Esophagus muscularis mucosa (tissue), 4 donors: ENCODE measurements around the gene THSD7A. TPM values are rescaled to one million over a fixed set of nuclear protein-coding genes. Genes with fewer than 3 reads are reported as not detected.
A peak's percentile ranks its signal among the peaks of the same experiment; 100 is the strongest.
"Not testable (repeated sequence)": the region's sequence is repeated elsewhere in the genome, so short reads cannot be mapped to it uniquely, and the experiment has no call there.

Source experiments
- DNase-seq: peaks from one replicate; pipeline ENCODE4 v3.0.0-alpha.2; 2017; ENCODE audit errors: extremely low spot score
- H3K27ac ChIP-seq, 4 donors: fragments of 200-600 bp; sonication (generic); replicated peaks in 1 of 4; 1 replicate in 3 of 4; 2 replicates in 1 of 4; pipeline ENCODE4 v1.5.1; 2016 to 2019; ENCODE audit warnings: mild to moderate bottlenecking in 1 of 4
- H3K27me3 ChIP-seq, 4 donors: fragments of 200-600 bp; sonication (generic); one replicate each; pipeline versions ENCODE4 v1.5.1 to v1.6.0; 2016 to 2019
- H3K36me3 ChIP-seq, 4 donors: fragments of 200-600 bp; sonication (generic); one replicate each; pipeline ENCODE4 v1.5.1; 2016 to 2019
- H3K4me1 ChIP-seq, 4 donors: fragments of 200-600 bp; sonication (generic); one replicate each; pipeline ENCODE4 v1.5.1; 2016 to 2019
- H3K4me3 ChIP-seq, 4 donors: fragments of 200-600 bp; sonication (generic); 1 replicate in 2 of 4; 2 replicates in 2 of 4; pipeline ENCODE4 v1.5.1; 2016 to 2019; ENCODE audit warnings: mild to moderate bottlenecking in 4 of 4, moderate library complexity in 1 of 4
- H3K9me3 ChIP-seq, 4 donors: fragments of 200-600 bp; sonication (generic); 1 replicate in 3 of 4; 2 replicates in 1 of 4; pipeline ENCODE4 v1.5.1; 2016 to 2019
- CTCF ChIP-seq, 3 experiments: fragments of 200-600 bp in 2 of 3; fragments of 450-650 bp in 1 of 3; sonication (generic) in 2 of 3; IDR thresholded peaks; one replicate each; pipeline ENCODE4 v1.5.1; 2017 to 2019; ENCODE audit warnings: antibody characterized with exemption in 3 of 3, mild to moderate bottlenecking in 2 of 3, moderate library complexity in 1 of 3
- EP300 ChIP-seq: sonication (generic); formaldehyde crosslinking; IDR thresholded peaks from one replicate; pipeline ENCODE4 v1.6.1; 2017; ENCODE audit warnings: antibody characterized with exemption
- POLR2A ChIP-seq: fragments of 450-650 bp; IDR thresholded peaks from one replicate; pipeline ENCODE4 v1.6.1; 2017; ENCODE audit warnings: antibody characterized with exemption, moderate library complexity, mild to moderate bottlenecking, low read depth
- POLR2AphosphoS5 ChIP-seq, 2 donors: sonication (generic); formaldehyde crosslinking; IDR thresholded peaks; one replicate each; pipeline ENCODE4 v1.6.1; 2017; ENCODE audit warnings: antibody characterized with exemption in 2 of 2
- WGBS: methylation state at CpG from one replicate; pipeline ENCODE4 v1.1.5; 2018; 5-methylcytosine and 5-hydroxymethylcytosine counted together
- intact Hi-C: fragments of 100-400 bp; cut with DNase I; formaldehyde crosslinking; loops from one replicate; pipeline ENCODE4 v1.15.1; 2023
- total RNA-seq, 4 donors: library from RNA; depleted of rRNA; stranded (reverse); fragments of >200 nt; gene quantifications; one replicate each; pipeline versions ENCODE4 v1.1.0 to v1.2.1, GENCODE V29; 2016

THSD7A gene
- total RNA-seq, 4 donors from 2014 or later = 1.2 to 3.8 (median 2.8) TPM

- TF ChIP-seq POLR2A = no peak
- no peak for TF ChIP-seq EP300
- TF ChIP-seq CTCF (IDR thresholded peaks at IDR 0.05) = no peak
- TF ChIP-seq POLR2AphosphoS5 (IDR thresholded peaks at IDR 0.05) = no peak
- H3K4me1 ChIP-seq = no peaks in the 10 kb centered on the region
- 67% methylated on average over 5 of the region's 5 CpGs for WGBS
- H3K9me3 ChIP-seq = no peaks in the 10 kb centered on the region
- H3K27ac ChIP-seq = no peak overlapping the region
- H3K4me3 ChIP-seq = peak overlapping the region in 3 of 4 donors; percentile 5 to 18 (median 15)
- intact Hi-C loops = no loop called here
- H3K36me3 ChIP-seq = no peaks in the 10 kb centered on the region
- no peak for DNase-seq
- no peaks in the 10 kb centered on the region for H3K27me3 ChIP-seq
Measured at GRCh38 chr7:11524476-11525397, 307.3 kb downstream of the THSD7A start.

GRCh38 chr7:11521964-11522499, 310.0 kb downstream of the THSD7A start:
- intact Hi-C loops, H3K9me3 ChIP-seq, DNase-seq, H3K27ac ChIP-seq, H3K27me3 ChIP-seq, H3K36me3 ChIP-seq, H3K4me1 ChIP-seq: not testable (repeated sequence)
- peak overlapping the region in 3 of 4 donors; percentile 2 to 21 (median 10) for H3K4me3 ChIP-seq
- 77% methylated on average over 2 of the region's 2 CpGs for WGBS

GRCh38 chr7:11517853-11518252, 314.1 kb downstream of the THSD7A start:
- Histone ChIP-seq H3K4me3 (no peak overlapping the region), H3K9me3 (no peaks in the 10 kb centered on the region), H3K4me1 (no peaks in the 10 kb centered on the region), H3K36me3 (no peaks in the 10 kb centered on the region), H3K27me3 (no peaks in the 10 kb centered on the region), H3K27ac (no peak overlapping the region)
- TF ChIP-seq POLR2AphosphoS5 (IDR thresholded peaks at IDR 0.05) = no peak
- no peak for TF ChIP-seq EP300
- TF ChIP-seq CTCF (IDR thresholded peaks at IDR 0.05) = no peak
- no peak for TF ChIP-seq POLR2A
- intact Hi-C loops = no loop called here
- 89% methylated on average over 1 of the region's 1 CpG for whole genome bisulfite sequencing
- no peak for DNase-seq

- 89% methylated on average over 3 of the region's 3 CpGs for WGBS
- Histone ChIP-seq H3K27ac (no peak overlapping the region), H3K4me3 (no peak overlapping the region), H3K36me3 (no peaks in the 10 kb centered on the region), H3K9me3 (no peaks in the 10 kb centered on the region), H3K4me1 (no peaks in the 10 kb centered on the region), H3K27me3 (no peaks in the 10 kb centered on the region)
- intact Hi-C loops = no loop called here
- DNase-seq = no peak
- TF ChIP-seq POLR2AphosphoS5 (IDR thresholded peaks at IDR 0.05) = no peak
- TF ChIP-seq POLR2A = no peak
- TF ChIP-seq CTCF (IDR thresholded peaks at IDR 0.05) = no peak
- no peak for TF ChIP-seq EP300
Measured at GRCh38 chr7:11516328-11516727, 315.7 kb downstream of the THSD7A start.

GRCh38 chr7:11513460-11513859, 318.5 kb downstream of the THSD7A start:
- intact Hi-C loops = no loop called here
- Histone ChIP-seq H3K4me1 (no peaks in the 10 kb centered on the region), H3K27me3 (no peaks in the 10 kb centered on the region), H3K36me3 (no peaks in the 10 kb centered on the region), H3K9me3 (no peaks in the 10 kb centered on the region), H3K4me3 (no peak overlapping the region), H3K27ac (no peak overlapping the region)
- TF ChIP-seq EP300 = no peak
- TF ChIP-seq CTCF (IDR thresholded peaks at IDR 0.05) = no peak
- no peak for TF ChIP-seq POLR2A
- no peak for TF ChIP-seq POLR2AphosphoS5 (IDR thresholded peaks at IDR 0.05)
- DNase-seq = no peak
- WGBS = 68% methylated on average over 1 of the region's 1 CpG
